GM19193 (cell line): ENCODE data around the gene SAMD9.

ENCODE experiments used
- POLR2A ChIP-seq: IDR thresholded peaks from 4 replicates; pipeline ENCODE4 v1.6.1; 2011; ENCODE audit not compliant: insufficient read depth, insufficient read length; ENCODE audit errors: extremely low read depth

SAMD9 gene

GRCh38 chr7:93140582-93141191 is 22.9 kb upstream of the SAMD9 start:
- no peak for TF ChIP-seq POLR2A

- TF ChIP-seq POLR2A: no peak
These were observed 20.8 kb upstream of the SAMD9 start for GRCh38 chr7:93138576-93138975.

- no peak for TF ChIP-seq POLR2A
These were observed 15.2 kb upstream of the SAMD9 start for GRCh38 chr7:93133005-93133404.

- TF ChIP-seq POLR2A: no peak
These were observed 14.4 kb upstream of the SAMD9 start for GRCh38 chr7:93132216-93132615.

- no peak for TF ChIP-seq POLR2A
These were observed 3.1 kb upstream of the SAMD9 start for GRCh38 chr7:93120592-93121549.

GRCh38 chr7:93119191-93119905 is 1.6 kb upstream of the SAMD9 start:
- TF ChIP-seq POLR2A: no peak

GRCh38 chr7:93117327-93117726 is 452 bp downstream of the SAMD9 start:
- no peak for TF ChIP-seq POLR2A

GRCh38 chr7:93115796-93116195 is 2.0 kb downstream of the SAMD9 start:
- TF ChIP-seq POLR2A: no peak

GRCh38 chr7:93108003-93108402 is 9.8 kb downstream of the SAMD9 start:
- no peak for TF ChIP-seq POLR2A

GRCh38 chr7:93097388-93097787 is 20.4 kb downstream of the SAMD9 start:
- no peak for TF ChIP-seq POLR2A

- no peak for TF ChIP-seq POLR2A
These were observed 24.9 kb downstream of the SAMD9 start for GRCh38 chr7:93092757-93093370.

GRCh38 chr7:93062599-93062998 is 55.2 kb downstream of the SAMD9 start:
- no peak for TF ChIP-seq POLR2A

- no peak for TF ChIP-seq POLR2A
These were observed 56.9 kb downstream of the SAMD9 start for GRCh38 chr7:93060865-93061264.

- no peak for TF ChIP-seq POLR2A
These were observed 57.8 kb downstream of the SAMD9 start for GRCh38 chr7:93060025-93060424.

- no peak for TF ChIP-seq POLR2A
These were observed 62.2 kb downstream of the SAMD9 start for GRCh38 chr7:93055543-93056107.
